OCI-LY7 (cell line): ENCODE measurements around the gene TECR. TPM values are rescaled to one million over a fixed set of nuclear protein-coding genes. Genes with fewer than 3 reads are reported as not detected.
"Not testable (repeated sequence)": the region's sequence is repeated elsewhere in the genome, so short reads cannot be mapped to it uniquely, and the experiment has no call there.

Experiments used
- BruUV-seq: library from RNA; stranded (reverse); fragments of 400-500 nt; replicated peaks from 2 replicates; lab custom pipeline; 2021; lab: Mats Ljungman, UMichigan
- CTCF ChIA-PET: fragments of 300-600 bp; sonication (Branson Sonifier 250); formaldehyde crosslinking; loops from one replicate; lab custom pipeline; 2022; ENCODE audit warnings: antibody characterized with exemption; ENCODE audit not compliant: unreplicated experiment; lab: Charles Lee
- POLR2A ChIA-PET: fragments of 300-600 bp; sonication (Branson Sonifier 250); formaldehyde crosslinking; loops from one replicate; lab custom pipeline; 2022; ENCODE audit warnings: antibody characterized with exemption; lab: Charles Lee
- DNase-seq: peaks from one replicate; pipeline ENCODE4 v3.0.0-alpha.2; 2015; ENCODE audit warnings: low spot score
- H2AFZ ChIP-seq: fragments of 200-600 bp; sonication (generic), shearing (Covaris generic); 2 replicates; pipeline ENCODE4 v1.6.1; 2014; ENCODE audit warnings: mild to moderate bottlenecking, antibody characterized with exemption, low read length, moderate library complexity
- H3K27ac ChIP-seq: fragments of 200-600 bp; sonication (generic); 2 replicates; pipeline ENCODE4 v1.5.1; 2014; ENCODE audit warnings: mixed run types, low read depth, mild to moderate bottlenecking, moderate library complexity, low read length, inconsistent platforms; ENCODE audit not compliant: poor library complexity, severe bottlenecking
- H3K36me3 ChIP-seq: fragments of 200-600 bp; sonication (generic); 2 replicates; pipeline ENCODE4 v1.6.1; 2014; ENCODE audit warnings: mild to moderate bottlenecking, antibody characterized with exemption, low read length, moderate library complexity, mixed read lengths; ENCODE audit not compliant: insufficient read depth
- H3K4me1 ChIP-seq: fragments of 200-600 bp; sonication (generic); 2 replicates; pipeline ENCODE4 v1.5.1; 2014; ENCODE audit warnings: mild to moderate bottlenecking, low read length; ENCODE audit not compliant: insufficient read depth, poor library complexity, severe bottlenecking
- H3K4me2 ChIP-seq: fragments of 200-600 bp; sonication (generic); 2 replicates; pipeline ENCODE4 v1.6.1; 2014; ENCODE audit warnings: mild to moderate bottlenecking, low read length
- H3K4me3 ChIP-seq: fragments of 200-600 bp; sonication (generic); 2 replicates; pipeline ENCODE4 v1.5.1; 2014; ENCODE audit warnings: mild to moderate bottlenecking, low read depth, low read length; ENCODE audit not compliant: poor library complexity, severe bottlenecking
- H3K79me2 ChIP-seq: fragments of 200-600 bp; sonication (generic); 2 replicates; pipeline ENCODE4 v1.6.1; 2016; ENCODE audit warnings: low read depth, mild to moderate bottlenecking, low read length, moderate library complexity, mixed read lengths; ENCODE audit not compliant: insufficient read depth
- H3K9me2 ChIP-seq: fragments of 200-600 bp; sonication (generic); 2 replicates; pipeline ENCODE4 v1.6.1; 2016; ENCODE audit warnings: mild to moderate bottlenecking, low read length, mixed read lengths; ENCODE audit not compliant: insufficient read depth
- H3K9me3 ChIP-seq: fragments of 200-600 bp; sonication (generic); 2 replicates; pipeline ENCODE4 v1.6.1; 2014; ENCODE audit warnings: mild to moderate bottlenecking, mixed run types, low read length, mixed read lengths
- H4K20me1 ChIP-seq: fragments of 200-600 bp; sonication (generic); 2 replicates; pipeline ENCODE4 v1.6.1; 2014; ENCODE audit warnings: mild to moderate bottlenecking, antibody characterized with exemption, low read length, moderate library complexity, mixed read lengths; ENCODE audit not compliant: insufficient read depth
- CTCF ChIP-seq: fragments of 200-600 bp; sonication (generic); conservative IDR thresholded peaks from 2 replicates; pipeline ENCODE4 v1.5.1; 2014; ENCODE audit warnings: mild to moderate bottlenecking, antibody characterized with exemption, low read length, moderate library complexity, mixed read lengths
- EZH2phosphoT487 ChIP-seq: fragments of 200-600 bp; sonication (generic); IDR thresholded peaks from 2 replicates; pipeline ENCODE4 v1.6.1; 2018; ENCODE audit warnings: low read depth, borderline replicate concordance, mild to moderate bottlenecking, mixed run types, antibody characterized with exemption, low read length, moderate library complexity, mixed read lengths
- intact Hi-C: fragments of 100-400 bp; cut with micrococcal nuclease; formaldehyde crosslinking; loops from one replicate; pipeline ENCODE4 v1.10.0; 2022; ENCODE audit not compliant: unreplicated experiment
- total RNA-seq, 2 experiments: library from RNA; depleted of rRNA in 1 of 2; stranded (reverse); fragments of >200 nt in 1 of 2; shearing (Covaris generic) in 1 of 2; gene quantifications; 2 replicates each; pipeline ENCODE4 v1.2.3, GENCODE V29; 2014 to 2022

The TECR gene
- total RNA-seq, 2 experiments from 2014 or later = 81.4 to 128 TPM

DNA sequence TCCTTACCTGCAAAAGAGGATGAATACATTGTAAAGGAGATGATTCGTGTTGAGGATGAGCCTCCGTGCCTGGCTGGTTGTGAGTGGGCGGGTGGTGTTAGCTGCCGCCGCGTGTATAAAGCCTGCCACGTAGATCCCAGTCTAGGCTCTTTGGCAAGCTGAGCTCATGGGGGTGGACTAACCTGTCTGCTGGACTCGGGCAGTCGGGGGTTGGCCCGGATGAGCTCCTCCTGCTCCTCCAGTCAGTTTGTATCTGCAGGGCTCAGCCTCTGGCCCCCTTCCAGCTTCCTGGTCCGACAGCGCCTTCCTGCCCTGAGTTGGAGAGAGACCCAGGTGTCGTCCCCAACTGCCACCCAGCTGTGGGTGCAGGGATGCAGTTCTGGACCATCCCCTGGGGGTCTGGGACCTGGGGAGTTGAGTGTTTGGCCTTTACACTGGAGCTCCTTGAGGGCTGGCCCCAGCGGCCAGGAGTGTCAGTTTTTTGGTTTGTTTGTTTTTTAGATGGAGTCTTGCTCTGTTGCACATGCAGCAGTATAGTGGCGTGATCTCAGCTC lies 20.9 kb downstream of the TECR start:
- Histone ChIP-seq H3K4me2 (peak overlapping the region; percentile 17; the same call in 1 of the 2 replicates), H3K9me2 (no peaks in the 10 kb centered on the region), H3K9me3 (no peaks in the 10 kb centered on the region), H4K20me1 (no peaks in the 10 kb centered on the region), H3K36me3 (peaks cover 22% of the 10 kb centered on the region), H3K4me1 (peaks cover 31% of the 10 kb centered on the region), H3K4me3 (no peak overlapping the region), H3K79me2 (peaks cover 15% of the 10 kb centered on the region; the same call in 1 of the 2 replicates), H3K27ac (no peak overlapping the region), H2AFZ (no peak overlapping the region)
- ChIA-PET POLR2A (interaction anchor here (0.6 to 0.9 kb wide), 2 partner anchors 8 to 18 kb away, joined by 3 to 4 read pairs; no protein-coding TSS in a partner anchor), CTCF (no interaction called here)
- no peak for DNase-seq
- no peak for TF ChIP-seq EZH2phosphoT487
- TF ChIP-seq CTCF = no peak
- intact Hi-C loops = loop anchor here (5.0 kb wide), 1 partner anchor 43 kb away; no protein-coding TSS in a partner anchor
- BruUV-seq = no TSS peak

DNA sequence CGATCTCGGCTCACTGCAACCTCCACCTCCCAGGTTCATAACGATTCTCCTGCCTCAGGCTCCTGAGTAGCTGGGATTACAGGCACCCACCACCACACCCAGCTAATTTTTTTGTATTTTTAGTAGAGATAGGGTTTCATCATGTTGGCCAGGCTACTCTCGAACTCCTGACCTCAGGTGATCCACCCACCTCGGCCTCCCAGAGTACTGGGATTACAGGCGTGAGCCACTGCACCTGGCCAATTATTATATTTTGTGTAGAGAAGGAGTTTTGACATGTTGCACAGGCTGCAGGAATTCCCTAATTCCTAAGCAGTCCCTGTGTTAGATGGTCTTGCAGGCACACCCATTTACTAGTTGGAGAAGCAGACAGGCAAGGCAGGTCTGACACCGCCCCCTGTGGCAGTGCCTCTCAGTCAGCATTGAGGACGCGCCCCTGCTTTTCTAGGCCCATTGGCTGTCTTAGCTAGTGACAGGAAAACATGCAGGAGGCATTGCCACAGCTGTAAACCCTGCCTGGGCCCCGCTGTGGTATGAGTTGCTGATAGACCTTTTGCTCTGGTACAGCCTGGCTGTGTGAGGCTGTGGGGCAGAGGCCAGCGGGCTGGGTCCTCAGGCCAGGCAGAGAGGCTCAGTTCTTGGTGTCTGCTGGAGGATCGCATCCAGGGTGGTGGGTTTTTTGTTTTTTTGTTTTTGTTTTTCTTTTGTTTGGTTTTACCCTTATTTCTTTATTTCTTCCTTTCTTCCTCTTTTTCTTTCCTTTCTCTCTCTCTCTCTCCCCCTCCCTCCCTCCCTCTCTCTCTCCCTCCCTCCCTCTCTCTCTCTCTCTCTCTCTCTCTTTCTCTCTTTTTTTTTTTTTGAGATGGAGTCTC lies 22.0 kb downstream of the TECR start:
- Histone ChIP-seq H3K79me2 (peaks cover 15% of the 10 kb centered on the region; the same call in 1 of the 2 replicates), H3K4me1 (peaks cover 26% of the 10 kb centered on the region), H3K4me2 (peak overlapping the region; percentile 31), H3K36me3 (peaks cover 22% of the 10 kb centered on the region), H3K27ac (peak overlapping the region; percentile 33)
- BruUV-seq, H3K4me3 ChIP-seq, H4K20me1 ChIP-seq, H3K9me3 ChIP-seq, H2AFZ ChIP-seq, CTCF ChIA-PET, H3K9me2 ChIP-seq: not testable (repeated sequence)
- POLR2A ChIA-PET = interaction anchor here (0.5 to 0.6 kb wide), 3 partner anchors 10 to 530 kb away, joined by 3 to 4 read pairs (median 3); no protein-coding TSS in a partner anchor
- peak; percentile 70 for TF ChIP-seq CTCF
- DNase-seq = peak; percentile 84
- intact Hi-C loops = loop anchor here (5.0 kb wide), 1 partner anchor 44 kb away; no protein-coding TSS in a partner anchor

DNA sequence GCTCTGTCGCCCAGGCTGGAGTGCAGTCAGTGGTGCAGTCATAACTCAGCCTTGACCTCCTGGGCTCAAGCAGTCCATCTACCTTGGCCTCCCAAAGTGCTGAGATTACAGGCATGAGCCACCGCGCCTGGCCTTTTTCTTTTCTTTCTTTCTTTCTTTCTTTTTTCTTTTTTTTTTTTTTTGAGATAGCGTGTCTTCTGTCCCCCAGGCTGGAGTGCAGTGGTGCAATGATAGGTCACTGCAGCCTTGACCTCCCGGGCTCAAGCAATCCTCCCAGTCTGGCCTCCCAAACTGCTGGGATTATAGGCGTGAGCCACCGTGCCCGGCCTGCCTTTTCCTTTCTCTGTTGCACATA lies 22.6 kb downstream of the TECR start:
- H3K9me3 ChIP-seq, BruUV-seq, DNase-seq, H3K9me2 ChIP-seq, CTCF ChIA-PET, H3K4me2 ChIP-seq, H4K20me1 ChIP-seq, H2AFZ ChIP-seq, H3K4me3 ChIP-seq, H3K79me2 ChIP-seq: not testable (repeated sequence)
- Histone ChIP-seq H3K4me1 (peaks cover 32% of the 10 kb centered on the region), H3K36me3 (peaks cover 22% of the 10 kb centered on the region), H3K27ac (peak overlapping the region; percentile 33)
- intact Hi-C loops = loop anchor here (5.0 kb wide), 1 partner anchor 45 kb away; no protein-coding TSS in a partner anchor
- POLR2A ChIA-PET = interaction anchor here (0.6 kb wide), 1 partner anchor 10 kb away, joined by 3 read pairs; no protein-coding TSS in a partner anchor
